SU-DHL-6 (cell line): Measurements from ENCODE around the gene KMT2B.

Source experiments
- CTCF ChIP-seq: fragments of 200-600 bp; sonication (generic); IDR thresholded peaks from one replicate; pipeline ENCODE4 v1.5.1; 2017; ENCODE audit warnings: antibody characterized with exemption, mild to moderate bottlenecking, low read length, moderate library complexity; ENCODE audit not compliant: insufficient read depth, poor library complexity, severe bottlenecking
- EZH2phosphoT487 ChIP-seq: fragments of 200-600 bp; sonication (generic), shearing (Covaris generic); conservative IDR thresholded peaks from 2 replicates; pipeline ENCODE4 v1.6.1; 2018; ENCODE audit warnings: mild to moderate bottlenecking, antibody characterized with exemption, low read length, moderate library complexity, mixed read lengths

DNA sequence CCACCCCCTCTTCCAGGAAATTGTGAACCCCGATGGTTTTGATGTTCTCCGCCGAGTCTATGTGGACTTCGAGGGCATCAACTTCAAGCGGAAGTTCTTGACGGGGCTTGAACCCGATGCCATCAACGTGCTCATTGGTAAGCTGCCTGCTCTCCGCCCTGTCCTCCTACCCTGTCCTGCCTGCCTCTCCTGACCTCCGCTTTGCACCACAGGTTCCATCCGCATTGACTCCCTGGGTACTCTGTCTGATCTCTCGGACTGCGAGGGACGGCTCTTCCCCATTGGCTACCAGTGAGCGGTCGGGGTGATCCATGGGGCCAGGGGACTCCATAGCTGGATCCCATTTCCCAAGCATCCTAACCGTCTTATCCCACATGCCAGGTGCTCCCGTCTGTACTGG lies 12.5 kb downstream of the KMT2B start:
- TF ChIP-seq CTCF (no peak), EZH2phosphoT487 (no peak)
